Limb (tissue), 2 donors: Measurements from ENCODE around the gene FAM222A.
A peak's percentile ranks its signal among the peaks of the same experiment; 100 is the strongest.

Experiments
- DNase-seq, 2 donors: peaks; one replicate each; pipeline ENCODE4 v3.0.0-alpha.2; 2016; ENCODE audit errors: extremely low spot score in 2 of 2

FAM222A gene

GRCh38 chr12:109710747-109711595, 2.7 kb upstream of the FAM222A start:
- no peak for DNase-seq

DNA sequence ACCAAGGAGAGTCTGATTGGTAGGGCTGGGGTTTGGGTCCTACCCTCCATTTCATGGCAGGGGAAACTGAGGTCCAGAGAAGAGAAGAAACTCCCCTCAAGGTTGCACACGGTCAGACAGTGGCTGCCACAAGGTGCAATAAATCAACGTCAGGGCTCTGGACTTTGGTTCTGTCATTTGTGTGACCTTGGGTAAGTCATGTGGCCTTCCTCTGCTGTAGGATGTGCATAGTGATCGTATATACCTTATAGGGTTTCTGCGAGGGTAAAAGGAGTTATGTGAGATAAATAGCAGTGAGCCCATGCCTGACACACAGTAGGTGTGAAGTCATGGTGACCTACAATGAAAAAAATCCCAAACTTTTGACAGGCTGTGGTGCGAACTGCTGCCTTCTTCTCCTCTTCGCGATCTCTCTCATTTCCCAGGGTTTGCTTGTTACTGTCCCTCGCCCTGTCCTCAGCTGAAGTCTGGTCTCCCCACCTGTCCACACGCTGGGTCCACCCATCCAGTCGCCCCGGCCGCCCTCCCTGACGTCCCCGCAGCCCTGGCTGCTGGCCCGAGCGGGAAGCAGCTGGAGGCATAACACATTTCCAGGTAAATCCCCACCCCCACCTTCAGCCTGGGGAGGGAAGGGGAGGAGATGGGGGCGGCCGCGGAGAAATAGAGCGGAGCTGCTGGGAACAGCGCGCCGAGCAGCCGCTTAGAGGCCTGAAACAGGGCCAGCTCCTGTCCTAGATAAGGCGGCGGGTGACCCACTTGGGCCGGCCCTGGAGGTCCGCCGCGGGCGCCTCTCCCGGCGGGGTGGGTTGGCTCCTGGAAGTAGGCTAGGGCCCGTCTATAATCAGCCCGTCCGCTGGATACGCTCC, 1.8 kb upstream of the FAM222A start:
- no peak for DNase-seq

DNA sequence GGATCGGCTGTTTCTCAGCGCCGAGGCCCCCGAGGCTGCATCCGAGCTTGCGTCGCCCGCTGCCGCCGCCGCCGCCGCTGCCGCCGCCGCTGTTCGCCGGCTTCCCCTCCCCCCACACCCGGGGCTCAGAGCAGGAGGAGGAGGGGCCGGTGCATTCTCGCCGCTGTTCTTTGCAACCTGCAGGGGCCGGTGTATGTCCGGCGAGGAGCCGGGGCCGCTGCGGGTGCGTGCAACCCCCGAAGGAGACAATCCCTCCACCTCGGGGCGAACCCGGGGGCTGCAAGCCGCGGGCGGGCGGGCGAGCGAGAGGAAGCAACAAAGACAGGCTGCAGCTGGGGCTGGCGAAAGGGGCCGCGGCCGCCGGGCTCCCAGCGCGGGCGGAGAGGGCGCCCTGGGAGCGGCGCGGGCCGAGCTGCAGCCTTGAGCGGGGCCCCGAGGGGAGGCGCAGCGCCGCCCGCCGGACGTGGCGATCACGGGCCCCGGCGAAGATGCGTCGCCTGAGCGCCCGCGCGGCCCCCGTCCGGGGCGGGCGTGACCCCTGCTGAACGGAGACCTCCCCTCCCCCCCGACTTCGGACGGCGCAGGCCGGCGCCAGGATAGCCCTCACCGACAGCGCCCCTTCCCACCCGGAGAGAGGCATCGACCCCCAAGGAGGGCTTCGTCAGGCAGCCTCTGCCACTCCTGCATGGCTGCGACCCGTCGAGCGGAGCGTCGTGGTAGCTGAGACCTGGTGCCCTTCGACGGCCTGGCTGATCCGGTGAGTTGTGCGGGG, 702 bp downstream of the FAM222A start:
- DNase-seq, result peak in 1 of 2 donors; percentile 85

DNA sequence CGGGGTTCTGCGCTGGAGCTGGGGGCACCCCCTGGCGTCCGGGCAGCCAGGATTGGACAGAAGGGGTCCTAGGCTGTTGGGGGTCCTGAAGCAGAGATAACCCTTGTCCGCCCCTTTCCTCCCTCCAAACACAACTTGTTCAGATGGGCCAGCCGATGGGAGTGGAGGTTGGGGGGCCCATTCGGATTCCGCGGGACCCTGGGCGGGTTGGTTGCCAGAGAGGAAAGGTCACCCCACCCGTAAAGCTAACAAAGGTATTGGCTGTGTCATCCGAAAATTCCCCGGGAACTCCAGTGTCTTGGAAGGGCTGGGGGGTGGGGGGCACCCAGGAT, 1.3 kb downstream of the FAM222A start:
- no peak for DNase-seq

- DNase-seq, result peak in 1 of 2 donors; percentile 57
Observed at GRCh38 chr12:109715310-109716091, 1.9 kb downstream of the FAM222A start.

GRCh38 chr12:109716092-109716479, 2.5 kb downstream of the FAM222A start:
- no peak for DNase-seq

GRCh38 chr12:109716512-109717389, 3.1 kb downstream of the FAM222A start:
- DNase-seq, result no peak

GRCh38 chr12:109717390-109718357, 4.0 kb downstream of the FAM222A start:
- DNase-seq, result no peak

DNA sequence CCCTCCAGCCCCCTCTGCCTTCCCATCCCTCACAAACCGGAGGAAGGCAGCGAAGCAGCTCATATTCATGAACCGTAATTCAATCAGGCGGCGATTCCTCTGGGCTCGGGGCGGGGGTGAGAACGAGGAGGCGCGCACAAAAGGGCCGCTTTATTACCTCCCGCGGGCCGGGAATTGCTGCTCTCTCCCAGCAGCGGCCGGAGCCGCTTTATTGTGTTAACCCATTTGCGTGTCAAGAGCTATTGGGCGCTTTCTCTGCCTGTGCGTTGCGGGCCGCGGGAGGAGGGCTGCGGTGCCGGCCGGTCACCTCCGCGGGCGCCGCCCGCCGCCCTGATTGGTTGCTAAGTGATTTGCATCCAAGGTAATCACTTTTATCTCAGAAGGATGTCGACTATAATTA, 4.8 kb downstream of the FAM222A start:
- DNase-seq, result peak in 1 of 2 donors; percentile 66

DNA sequence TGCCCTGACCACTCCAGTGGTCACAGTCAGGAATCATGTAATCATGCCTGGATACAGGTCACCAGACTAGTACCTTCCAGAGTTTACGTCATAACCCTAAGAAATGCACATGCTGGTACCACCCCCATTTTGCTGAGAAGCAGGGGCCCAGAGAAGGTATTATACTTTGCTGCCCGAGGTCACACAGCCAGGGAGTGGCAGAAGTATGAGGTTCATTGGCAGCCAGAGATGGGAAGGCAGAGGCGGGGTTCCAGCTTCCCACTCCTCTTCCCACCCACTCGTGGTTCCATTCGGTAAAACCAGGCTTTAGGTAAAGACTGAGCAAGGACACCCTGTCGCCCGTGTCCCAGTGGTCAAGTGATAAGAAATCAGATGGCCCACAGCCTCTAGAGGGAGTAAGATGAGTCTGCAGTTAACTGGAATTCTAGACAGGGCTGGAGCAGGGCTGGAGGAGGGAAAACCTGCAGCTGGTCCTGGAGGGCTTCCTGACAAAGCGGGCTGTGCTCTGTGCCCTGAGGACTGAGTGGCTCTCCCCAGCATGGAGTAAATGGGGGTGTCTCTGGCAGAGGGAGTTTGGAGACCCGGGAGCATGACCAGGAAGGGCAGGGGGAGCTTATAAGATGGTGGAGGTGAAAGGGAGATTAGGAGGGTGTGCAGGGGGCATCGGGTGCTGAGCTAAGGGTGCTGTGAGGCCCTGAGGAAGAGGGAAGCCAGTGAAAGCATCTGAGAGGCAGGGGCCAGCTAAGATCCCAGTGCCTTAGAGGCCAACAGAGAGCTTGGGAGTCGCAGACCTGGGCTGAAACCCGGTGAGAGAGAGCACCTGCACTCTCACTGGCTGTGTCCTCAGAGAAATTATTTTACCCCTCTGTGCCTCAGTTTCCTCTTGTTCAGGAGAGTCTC, 5.7 kb downstream of the FAM222A start:
- DNase-seq, result no peak

- DNase-seq, result peak in 1 of 2 donors; percentile 52
Observed at GRCh38 chr12:109720152-109720856, 6.7 kb downstream of the FAM222A start.

DNA sequence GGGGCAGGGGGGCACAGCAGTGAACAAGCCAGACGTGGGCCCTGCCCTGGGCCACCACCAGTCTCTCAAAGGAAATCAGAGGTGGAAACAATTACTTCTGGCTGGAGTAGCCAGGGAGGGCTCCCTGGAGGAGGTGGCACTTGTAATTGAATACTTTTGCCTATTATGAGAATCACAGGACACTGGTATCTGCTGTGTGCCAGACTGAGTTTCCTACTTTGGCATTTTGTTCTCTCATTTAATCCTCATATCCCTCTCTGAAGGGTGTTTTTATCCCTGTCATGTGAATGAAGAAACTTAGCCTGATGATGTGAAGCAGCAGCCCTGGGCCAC, 7.2 kb downstream of the FAM222A start:
- no peak for DNase-seq

- DNase-seq, result no peak
Observed at GRCh38 chr12:109721276-109721675, 7.7 kb downstream of the FAM222A start.

DNA sequence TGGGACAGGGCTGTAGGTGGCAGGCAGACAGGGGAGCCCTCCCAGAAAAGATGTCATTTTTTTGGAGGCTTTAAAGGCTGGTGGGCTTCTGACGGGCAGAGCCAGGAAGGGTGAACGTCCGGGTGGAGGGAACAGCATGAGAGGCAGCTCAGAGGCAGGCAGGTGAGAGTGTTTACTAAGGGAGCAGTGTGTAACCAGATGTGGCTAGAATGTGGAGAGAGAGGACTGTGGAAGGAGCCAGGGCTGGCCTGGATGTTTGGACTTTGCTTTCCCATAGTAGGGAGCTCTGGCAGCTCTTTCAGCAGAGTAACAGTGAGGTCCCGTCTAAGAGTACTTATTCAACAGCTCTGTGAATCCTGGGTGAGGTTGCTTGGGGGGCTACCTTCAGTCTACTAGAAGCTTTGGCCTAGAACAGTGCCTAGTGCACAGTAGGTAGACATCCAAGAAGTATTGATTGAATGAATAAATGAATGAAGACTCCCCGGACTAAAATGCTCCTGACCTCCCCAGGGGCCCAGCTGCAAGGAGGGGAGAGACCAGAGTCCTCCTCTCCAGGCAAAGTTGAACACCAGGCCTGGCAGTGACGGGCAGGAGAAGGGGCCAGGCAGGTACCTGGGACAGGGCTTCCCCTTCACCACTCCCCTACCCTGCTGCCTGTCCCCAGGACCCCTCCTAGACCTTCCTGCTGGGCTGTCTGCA, 8.5 kb downstream of the FAM222A start:
- DNase-seq, result no peak

DNA sequence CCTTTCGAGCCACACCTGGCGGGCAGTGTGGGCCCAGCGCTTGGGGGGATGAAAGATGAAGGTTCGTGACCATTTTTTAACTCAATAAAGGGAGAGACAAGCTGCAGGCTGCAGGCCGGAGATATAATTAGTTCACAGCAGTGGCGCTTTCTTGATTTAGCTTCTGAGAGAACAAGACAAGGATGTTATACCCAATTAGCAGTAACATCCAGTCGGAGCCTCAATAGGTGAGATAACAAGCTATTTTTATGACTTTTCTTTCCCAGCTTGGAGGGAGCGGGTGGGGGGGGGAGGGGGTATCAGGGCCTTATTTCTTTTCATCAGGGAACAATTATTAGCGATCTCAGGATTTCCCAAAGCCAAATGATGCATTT, 9.1 kb downstream of the FAM222A start:
- DNase-seq, result no peak

GRCh38 chr12:109723311-109723881, 9.8 kb downstream of the FAM222A start:
- DNase-seq, result no peak
